Natural killer cell (primary cell): ENCODE data around the gene GGT1. TPM values are rescaled to one million over a fixed set of nuclear protein-coding genes. Genes with fewer than 3 reads are reported as not detected.
"Not testable (repeated sequence)": the region's sequence is repeated elsewhere in the genome, so short reads cannot be mapped to it uniquely, and the experiment has no call there.

Experiments
- ATAC-seq, 3 donors: fragments of 150-1000 bp in 2 of 3; fragments of 200-7000 bp in 1 of 3; cut with Tn5 transposase; 1 replicate in 1 of 3; 2 replicates in 2 of 3; pipeline ENCODE4 v1.10.0; 2021; ENCODE audit warnings: mild to moderate bottlenecking in 2 of 3, moderate library complexity in 2 of 3
- DNase-seq, 2 donors: peaks; one replicate each; pipeline versions ENCODE4 v3.0.0 to v3.0.0-alpha.2; 2013 to 2021; ENCODE audit warnings: mixed read lengths in 1 of 2
- H3K27ac ChIP-seq: one replicate; pipeline ENCODE4 v1.5.1; 2013; ENCODE audit warnings: mild to moderate bottlenecking, low read length
- H3K27me3 ChIP-seq: one replicate; pipeline ENCODE4 v1.6.1; 2013; ENCODE audit warnings: low read length; ENCODE audit not compliant: control insufficient read depth, insufficient read depth
- H3K36me3 ChIP-seq: one replicate; pipeline ENCODE4 v1.6.1; 2013; ENCODE audit warnings: low read length; ENCODE audit not compliant: control insufficient read depth, insufficient read depth
- H3K4me1 ChIP-seq: one replicate; pipeline ENCODE4 v1.6.1; 2013; ENCODE audit warnings: low read length; ENCODE audit not compliant: control insufficient read depth, insufficient read depth
- H3K4me3 ChIP-seq: one replicate; pipeline ENCODE4 v1.5.1; 2013; ENCODE audit warnings: low read length
- H3K9me3 ChIP-seq: one replicate; pipeline ENCODE4 v1.6.1; 2013; ENCODE audit warnings: low read length; ENCODE audit not compliant: control insufficient read depth, insufficient read depth
- H3K27ac Mint-ChIP-seq, 2 donors: one replicate each; pipeline ENCODE4 v1.8.0; 2022; ENCODE audit warnings: mild to moderate bottlenecking in 2 of 2, mixed read lengths in 2 of 2, moderate library complexity in 1 of 2
- H3K27me3 Mint-ChIP-seq, 2 donors: one replicate each; pipeline ENCODE4 v1.8.0; 2022; ENCODE audit warnings: low read depth in 2 of 2, mixed read lengths in 2 of 2
- H3K36me3 Mint-ChIP-seq: one replicate; pipeline ENCODE4 v1.8.0; 2022; ENCODE audit warnings: mixed read lengths
- H3K4me1 Mint-ChIP-seq, 2 donors: one replicate each; pipeline ENCODE4 v1.8.0; 2022; ENCODE audit warnings: mixed read lengths in 2 of 2
- H3K4me3 Mint-ChIP-seq: one replicate; pipeline ENCODE4 v1.8.0; 2022; ENCODE audit warnings: mild to moderate bottlenecking, moderate library complexity, mixed read lengths
- H3K9me3 Mint-ChIP-seq, 2 donors: one replicate each; pipeline ENCODE4 v1.8.0; 2022; ENCODE audit warnings: mixed read lengths in 2 of 2
- WGBS: methylation state at CpG from one replicate; pipeline ENCODE4 v1.1.7; 2013; ENCODE audit warnings: missing lambda C conversion rate; ENCODE audit not compliant: insufficient coverage; 5-methylcytosine and 5-hydroxymethylcytosine counted together
- intact Hi-C: fragments of 100-400 bp; cut with micrococcal nuclease; formaldehyde crosslinking; loops from one replicate; pipeline ENCODE4 v1.14.2; 2022
- total RNA-seq, 4 donors: library from RNA; stranded (reverse); fragments of 120-200 nt in 1 of 4; gene quantifications; one replicate each; pipeline versions ENCODE4 v1.2.3 to v1.2.4, GENCODE V29; 2013 to 2022

Gene GGT1
- total RNA-seq, 3 donors from 2014 or later (not counting 1 experiment from before 2014, with no cell fraction given) = 4.0 to 11.9 (median 7.0) TPM

DNA sequence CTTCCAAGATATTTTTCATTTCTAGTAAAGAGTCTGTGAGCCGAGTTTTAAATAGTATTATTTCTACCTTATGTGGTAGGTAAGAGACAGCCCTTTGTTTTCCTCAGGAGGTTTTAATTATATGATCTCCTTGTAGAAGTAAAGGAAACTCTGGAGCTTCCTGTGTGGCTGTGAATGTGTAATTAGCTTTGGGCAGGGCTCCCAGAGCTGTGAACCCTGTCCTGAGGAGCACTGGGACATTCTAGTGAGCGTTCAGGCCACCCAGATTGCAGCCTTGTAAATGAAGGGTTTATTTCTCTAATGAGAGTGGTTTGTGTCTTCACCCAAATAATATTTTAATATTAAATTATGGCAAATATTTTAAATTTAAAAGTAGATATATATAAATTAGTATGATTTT, 69.5 kb downstream of the GGT1 start:
- intact Hi-C loops, H3K4me3 Mint-ChIP-seq: not testable (repeated sequence)

More for the DNA sequence above, 69.5 kb downstream of the GGT1 start:
- H3K27me3 ChIP-seq, H3K27ac ChIP-seq, H3K9me3 Mint-ChIP-seq, H3K4me1 ChIP-seq, H3K9me3 ChIP-seq, DNase-seq, H3K4me1 Mint-ChIP-seq, ATAC-seq, H3K36me3 ChIP-seq, H3K4me3 ChIP-seq, H3K36me3 Mint-ChIP-seq, H3K27ac Mint-ChIP-seq: not testable (repeated sequence)
- peaks cover 2 to 14% of the 10 kb centered on the region in 2 donors for H3K27me3 Mint-ChIP-seq
- no CpG with 5 or more reads among the region's 2 CpGs for WGBS

Other genes with a start within 250 kb of the GGT1 start
- gene ADORA2A, start 175.6 kb upstream of the GGT1 start, total RNA-seq = 10 to 100 TPM; 11.0 to 15.0 (median 11.7) TPM
- 1 to 10 TPM in 1 of 3 donors, under 1 TPM in 2; 0.33 to 1.6 (median 0.50) TPM for gene UPB1, start 107.9 kb upstream of the GGT1 start, total RNA-seq
- gene GUCD1, start 48.1 kb upstream of the GGT1 start, total RNA-seq = 100 to 1,000 TPM in 1 of 3 donors, 10 to 100 TPM in 2; 76.9 to 102 (median 94.9) TPM
- 10 to 100 TPM; 40.9 to 44.6 (median 44.0) TPM for gene SNRPD3, start 47.2 kb upstream of the GGT1 start, total RNA-seq
- gene LRRC75B, start 10.1 kb upstream of the GGT1 start, total RNA-seq = 1 to 10 TPM; 1.7 to 4.8 (median 2.3) TPM
- not detected for gene PIWIL3, start 171.5 kb downstream of the GGT1 start, total RNA-seq
- 10 to 100 TPM; 13.9 to 15.4 (median 13.9) TPM for gene SGSM1, start 203.0 kb downstream of the GGT1 start, total RNA-seq